ENCODE results near the gene RMI2. TPM values are rescaled to one million over a fixed set of nuclear protein-coding genes. Genes with fewer than 3 reads are reported as not detected.

The RMI2 gene
- total and polyA plus RNA-seq, 2 of the 8 experiments (the other 6 are each of a cell fraction or from before 2014, with no cell fraction given) = 58.2 to 96.0 TPM

- peak overlapping the region; percentile 65; the same call in 1 of the 2 replicates for H2BK12ac ChIP-seq (ENCODE audit: low read depth, low read length)
- H4K8ac ChIP-seq (ENCODE audit: extremely low read depth, insufficient read depth, low read length) = no peak overlapping the region; the same call in 1 of the 2 replicates
- H3K9me3 ChIP-seq (ENCODE audit: insufficient read depth in 2 of 2, low read depth in 1 of 2, low read length in 1 of 2) = no peaks in the 10 kb centered on the region
- CTCF ChIA-PET (ENCODE audit: partially characterized antibody) = interaction anchor here (0.6 to 2.5 kb wide), 15 partner anchors 9 to 382 kb away, joined by 3 to 11 read pairs (median 4); partner anchors contain the start of genes PRM3 and SOCS1
- H3K4me1 ChIP-seq (replicated peaks in 1 of 4; ENCODE audit: control insufficient read depth in 3 of 4, insufficient read depth in 4 of 4, low read length in 3 of 4) = peaks cover 5 to 18% (median 11%) of the 10 kb centered on the region in 4 experiments
- no peak overlapping the region for H3K18ac ChIP-seq (ENCODE audit: extremely low read depth, low read length)
- no peak overlapping the region for H2BK120ac ChIP-seq (replicated peaks; ENCODE audit: low read depth, low read length)
- no peak overlapping the region for H4K5ac ChIP-seq (ENCODE audit: insufficient read length, low read depth, low read length)
- peaks cover 7% of the 10 kb centered on the region in 2 experiments for H4K20me1 ChIP-seq (replicated peaks in 1 of 2; ENCODE audit: control insufficient read depth in 1 of 2, insufficient read depth in 2 of 2, low read length in 2 of 2)
- FAIRE-seq (no peak), DNase-seq (ENCODE audit: low read depth in 1 of 2, low spot score in 2 of 2) (no peak)
- no peak overlapping the region for H2BK20ac ChIP-seq (ENCODE audit: low read length)
- no peak overlapping the region for H2AFZ ChIP-seq (ENCODE audit: low read length)
- H3K79me2 ChIP-seq (ENCODE audit: control insufficient read depth in 1 of 2, insufficient read depth in 2 of 2, low read length in 2 of 2) = peaks cover 6 to 66% of the 10 kb centered on the region in 2 experiments
- H2AK5ac ChIP-seq (ENCODE audit: low read depth, low read length) = peak overlapping the region; percentile 24; the same call in 1 of the 2 replicates
- no peak overlapping the region for H2BK15ac ChIP-seq (ENCODE audit: low read length)
- no peak overlapping the region; the same call in 1 of the 2 replicates for H2BK5ac ChIP-seq (ENCODE audit: low read depth, low read length)
- H3K27me3 ChIP-seq (replicated peaks in 1 of 4; ENCODE audit: control insufficient read depth in 3 of 4, extremely low read depth in 1 of 4, insufficient read depth in 3 of 4, low read length in 3 of 4) = no peaks in the 10 kb centered on the region
- WGBS, 2 experiments (ENCODE audit: extremely low coverage in 1 of 2, insufficient coverage in 1 of 2, insufficient read length in 1 of 2, insufficient replicate concordance in 2 of 2, low coverage in 1 of 2, low lambda C conversion rate in 2 of 2, missing lambda C conversion rate in 1 of 2) = 87% methylated on average over 9 of the region's 9 CpGs; no CpG with 5 or more reads in 1 of the 2 experiments
- H3K14ac ChIP-seq (ENCODE audit: insufficient read length) = no peak overlapping the region
- no peak overlapping the region for H4K91ac ChIP-seq (replicated peaks; ENCODE audit: insufficient read length, low read length)
- POLR2A ChIA-PET (ENCODE audit: partially characterized antibody) = interaction anchor here (0.8 to 4.8 kb wide), 17 partner anchors 10 to 97 kb away, joined by 3 to 23 read pairs (median 5); partner anchors contain the start of genes PRM3, SOCS1 and TNP2
- H3K9ac ChIP-seq (replicated peaks in 1 of 4; ENCODE audit: extremely low read depth in 1 of 4, low read depth in 3 of 4, low read length in 3 of 4) = no peak overlapping the region
- H3K4me2 ChIP-seq (ENCODE audit: insufficient read depth in 1 of 2, low read depth in 2 of 2, low read length in 2 of 2) = peak overlapping the region; percentile 84 to 85
- H3K4ac ChIP-seq (replicated peaks; ENCODE audit: insufficient read length, low read depth, low read length) = no peak overlapping the region
- H3K79me1 ChIP-seq (ENCODE audit: low read depth, low read length) = peaks cover 15% of the 10 kb centered on the region
- H3K4me3 ChIP-seq (ENCODE audit: extremely low read depth in 1 of 4, insufficient read depth in 2 of 4, low read depth in 3 of 4, low read length in 4 of 4) = peak overlapping the region in 1 of 4 experiments; percentile 69; a peak in 2 of 8 replicates
- no peak overlapping the region for H3K27ac ChIP-seq (ENCODE audit: low read depth, low read length)
- H3K23me2 ChIP-seq (ENCODE audit: low read depth, low read length) = peaks cover 2% of the 10 kb centered on the region
- TF ChIP-seq NRF1 (IDR thresholded peaks at IDR 0.05; ENCODE audit: low read depth, low read length) = no peak
- TF ChIP-seq, protein P1, sequence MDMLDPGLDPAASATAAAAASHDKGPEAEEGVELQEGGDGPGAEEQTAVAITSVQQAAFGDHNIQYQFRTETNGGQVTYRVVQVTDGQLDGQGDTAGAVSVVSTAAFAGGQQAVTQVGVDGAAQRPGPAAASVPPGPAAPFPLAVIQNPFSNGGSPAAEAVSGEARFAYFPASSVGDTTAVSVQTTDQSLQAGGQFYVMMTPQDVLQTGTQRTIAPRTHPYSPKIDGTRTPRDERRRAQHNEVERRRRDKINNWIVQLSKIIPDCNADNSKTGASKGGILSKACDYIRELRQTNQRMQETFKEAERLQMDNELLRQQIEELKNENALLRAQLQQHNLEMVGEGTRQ (IDR thresholded peaks at IDR 0.05; ENCODE audit: low read length) = no peak
- TF ChIP-seq POLR2AphosphoS5 (IDR thresholded peaks at IDR 0.05; ENCODE audit: low read depth, low read length) = peak; percentile 63; the same call in 1 of the 2 replicates
- no peak for TF ChIP-seq RFX5 (IDR thresholded peaks at IDR 0.05; ENCODE audit: borderline replicate concordance, low read depth, low read length)
- H3K36me3 ChIP-seq (ENCODE audit: control insufficient read depth in 2 of 4, insufficient read depth in 4 of 4, low read length in 3 of 4) = peaks cover 0 to 16% (median 0%) of the 10 kb centered on the region in 4 experiments; a peak in 2 of 8 replicates
- no peak overlapping the region for H3K56ac ChIP-seq (replicated peaks; ENCODE audit: insufficient read length, low read depth, low read length)
- H3K23ac ChIP-seq (ENCODE audit: insufficient read length) = no peak overlapping the region
These were observed 1.6 kb downstream of the RMI2 start for GRCh38 chr16:11346700-11347319.
